ENCODE measurements around the gene PHF21A.

- TF ChIP-seq CTCF (IDR thresholded peaks at IDR 0.05; ENCODE audit: insufficient read depth, low read length, poor library complexity, severe bottlenecking) (no peak), EZH2phosphoT487 (conservative IDR thresholded peaks at IDR 0.05; ENCODE audit: low read length) (no peak)
Measured at GRCh38 chr11:45941285-45941684, 180.0 kb downstream of the PHF21A start.
